SK-N-SH (cell line): ENCODE measurements around the gene FAM221B. TPM values are rescaled to one million over a fixed set of nuclear protein-coding genes. Genes with fewer than 3 reads are reported as not detected.

Source experiments
- CTCF ChIA-PET: fragments of 300-600, 350-600 bp; formaldehyde crosslinking; extraction: SDS; loops from one replicate; lab custom pipeline; 2021; lab: Yijun Ruan, JAX
- POLR2A ChIA-PET: fragments of 350-600 bp; sonication (Branson Sonifier 250); formaldehyde crosslinking; extraction: SDS; loops from one replicate; lab custom pipeline; 2020; ENCODE audit warnings: antibody characterized with exemption, inconsistent platforms; lab: Yijun Ruan, JAX
- DNase-seq: peaks from one replicate; pipeline ENCODE4 v3.0.0; 2012
- H2AFZ ChIP-seq: fragments of 200-600 bp; sonication (generic); 2 replicates; pipeline ENCODE4 v1.8.1; 2016; ENCODE audit warnings: antibody characterized with exemption, mild to moderate bottlenecking, low read depth
- H3F3A ChIP-seq: fragments of 200-600 bp; sonication (generic); replicated peaks from 2 replicates; pipeline ENCODE3; 2016; ENCODE audit warnings: antibody characterized with exemption, mild to moderate bottlenecking; ENCODE audit not compliant: insufficient read depth
- H3K27ac ChIP-seq, 2 experiments: fragments of 200-500 bp in 1 of 2; fragments of 200-600 bp in 1 of 2; sonication (Bioruptor generic) in 1 of 2; sonication (generic), shearing (Covaris generic) in 1 of 2; 2 replicates each; pipeline versions ENCODE4 v1.5.1 to v1.6.1; 2014 to 2016; ENCODE audit warnings: low read depth in 2 of 2, inconsistent platforms in 1 of 2, low read length in 1 of 2, mild to moderate bottlenecking in 1 of 2, mixed read lengths in 1 of 2
- H3K27me3 ChIP-seq: fragments of 200-600 bp; sonication (generic), shearing (Covaris generic); 2 replicates; pipeline ENCODE4 v1.6.1; 2016; ENCODE audit warnings: mixed run types; ENCODE audit not compliant: insufficient read depth
- H3K36me3 ChIP-seq, 2 experiments: fragments of 200-500 bp in 1 of 2; fragments of 200-600 bp in 1 of 2; sonication (Bioruptor generic) in 1 of 2; sonication (generic) in 1 of 2; replicated peaks in 1 of 2; 2 replicates each; pipeline versions ENCODE3 to v1.5.1; 2014 to 2016; ENCODE audit warnings: low read length in 1 of 2, mild to moderate bottlenecking in 1 of 2; ENCODE audit not compliant: insufficient read depth in 2 of 2, control insufficient read depth in 1 of 2
- H3K4me1 ChIP-seq, 2 experiments: fragments of 200-500 bp in 1 of 2; fragments of 200-600 bp in 1 of 2; sonication (Bioruptor generic) in 1 of 2; sonication (generic), shearing (Covaris generic) in 1 of 2; 2 replicates each; pipeline versions ENCODE4 v1.5.1 to v1.6.1; 2014 to 2016; ENCODE audit warnings: low read depth in 1 of 2, low read length in 1 of 2, mixed run types in 1 of 2; ENCODE audit not compliant: insufficient read depth in 2 of 2, control insufficient read depth in 1 of 2
- H3K4me2 ChIP-seq: fragments of 200-600 bp; sonication (generic), shearing (Covaris generic); 2 replicates; pipeline ENCODE4 v1.6.1; 2017; ENCODE audit warnings: mixed run types
- H3K4me3 ChIP-seq, 2 experiments: fragments of 200-500 bp in 1 of 2; fragments of 200-600 bp in 1 of 2; sonication (Bioruptor generic) in 1 of 2; sonication (generic), shearing (Covaris generic) in 1 of 2; 2 replicates each; pipeline versions ENCODE4 v1.5.1 to v1.8.1; 2014 to 2016; ENCODE audit warnings: low read depth in 2 of 2, inconsistent platforms in 1 of 2, low read length in 1 of 2, mild to moderate bottlenecking in 1 of 2, mixed read lengths in 1 of 2, moderate library complexity in 1 of 2
- H3K79me2 ChIP-seq: fragments of 200-600 bp; sonication (generic); 2 replicates; pipeline ENCODE4 v1.8.1; 2017; ENCODE audit warnings: mild to moderate bottlenecking; ENCODE audit not compliant: insufficient read depth
- H3K9ac ChIP-seq: fragments of 200-600 bp; sonication (generic); 2 replicates; pipeline ENCODE4 v1.6.1; 2017; ENCODE audit warnings: mixed run types
- H3K9me2 ChIP-seq: fragments of 200-600 bp; sonication (generic); 2 replicates; pipeline ENCODE4 v1.6.1; 2017; ENCODE audit warnings: mixed run types
- H3K9me3 ChIP-seq: fragments of 200-600 bp; sonication (generic); 2 replicates; pipeline ENCODE4 v1.6.1; 2017; ENCODE audit warnings: mixed run types, mild to moderate bottlenecking, moderate library complexity
- H4K20me1 ChIP-seq: fragments of 200-600 bp; sonication (generic); 2 replicates; pipeline ENCODE4 v1.6.1; 2017; ENCODE audit warnings: mild to moderate bottlenecking, mixed run types; ENCODE audit not compliant: insufficient read depth
- ELF1 ChIP-seq: IDR thresholded peaks from 2 replicates; pipeline ENCODE4 v1.4.0; 2012
- EP300 ChIP-seq, 2 experiments: IDR thresholded peaks; 2 replicates each; pipeline versions ENCODE4 v1.4.0 to v1.6.1; 2012; ENCODE audit warnings: borderline replicate concordance in 1 of 2, low read depth in 1 of 2, low read length in 1 of 2
- FOSL2 ChIP-seq: IDR thresholded peaks from 2 replicates; pipeline ENCODE4 v1.4.0; 2012; ENCODE audit warnings: low read depth, mild to moderate bottlenecking, moderate library complexity, borderline replicate concordance
- FOXJ3 ChIP-seq: sonication (generic); formaldehyde crosslinking; IDR thresholded peaks from 2 replicates; pipeline ENCODE4 v1.5.1; 2020; ENCODE audit warnings: mild to moderate bottlenecking, missing genetic modification reagents
- FOXM1 ChIP-seq: IDR thresholded peaks from 2 replicates; pipeline ENCODE4 v1.4.0; 2012; ENCODE audit warnings: low read depth, mild to moderate bottlenecking
- GABPA ChIP-seq: IDR thresholded peaks from 2 replicates; pipeline ENCODE4 v1.4.0; 2012; ENCODE audit warnings: low read depth, mild to moderate bottlenecking
- JUND ChIP-seq: IDR thresholded peaks from 2 replicates; pipeline ENCODE4 v1.4.0; 2012
- MAX ChIP-seq: IDR thresholded peaks from 2 replicates; pipeline ENCODE4 v1.4.0; 2012; ENCODE audit warnings: low read depth
- MEF2A ChIP-seq: IDR thresholded peaks from 2 replicates; pipeline ENCODE4 v1.4.0; 2012; ENCODE audit warnings: low read depth, borderline replicate concordance
- MXI1 ChIP-seq: IDR thresholded peaks from 2 replicates; pipeline ENCODE4 v1.6.1; 2012; ENCODE audit warnings: mild to moderate bottlenecking, low read depth, low read length, improper control_type of control experiment
- NFIC ChIP-seq: IDR thresholded peaks from 2 replicates; pipeline ENCODE4 v1.4.0; 2012; ENCODE audit warnings: borderline replicate concordance
- NRF1 ChIP-seq: IDR thresholded peaks from 2 replicates; pipeline ENCODE4 v1.6.1; 2012; ENCODE audit warnings: low read depth, mild to moderate bottlenecking, low read length
- PBX3 ChIP-seq: IDR thresholded peaks from 2 replicates; pipeline ENCODE4; 2012
- POLR2AphosphoS5 ChIP-seq: IDR thresholded peaks from 2 replicates; pipeline ENCODE4 v1.6.1; 2012; ENCODE audit warnings: low read depth, low read length
- RAD21 ChIP-seq: IDR thresholded peaks from 2 replicates; pipeline ENCODE4 v1.6.1; 2012; ENCODE audit warnings: mild to moderate bottlenecking, low read length
- RFX5 ChIP-seq: IDR thresholded peaks from 2 replicates; pipeline ENCODE4 v1.6.1; 2012; ENCODE audit warnings: mild to moderate bottlenecking, improper control_type of control experiment, low read length
- TAF1 ChIP-seq: IDR thresholded peaks from 2 replicates; pipeline ENCODE4 v1.6.1; 2012; ENCODE audit warnings: low read depth, mild to moderate bottlenecking, low read length, moderate library complexity, borderline replicate concordance
- USF1 ChIP-seq: IDR thresholded peaks from 2 replicates; pipeline ENCODE4 v1.4.0; 2012; ENCODE audit warnings: low read depth, borderline replicate concordance
- USF2 ChIP-seq: fragments of 150-350 bp; IDR thresholded peaks from 2 replicates; pipeline ENCODE4 v1.6.1; 2017; ENCODE audit warnings: antibody characterized with exemption, low read length, low read depth, borderline replicate concordance
- ZBTB33 ChIP-seq: IDR thresholded peaks from 2 replicates; pipeline ENCODE4 v1.4.0; 2012; ENCODE audit warnings: low read depth, borderline replicate concordance
- WGBS: methylation state at CpG from one replicate; pipeline ENCODE4 v1.1.6; 2017; ENCODE audit warnings: low lambda C conversion rate; 5-methylcytosine and 5-hydroxymethylcytosine counted together
- polyA plus RNA-seq, 3 experiments: library from polyadenylated mRNA; depleted of rRNA; stranded (reverse); fragments of >200 nt; gene quantifications; 2 replicates each; pipeline ENCODE4 v1.2.3, GENCODE V29; 2012

FAM221B gene
- polyA plus RNA-seq, 1 of the 3 experiments (the other 2 are of a cell fraction) = not detected

- Histone ChIP-seq H3K27me3 (no peaks in the 10 kb centered on the region), H3K27ac (no peak overlapping the region), H3K36me3 (no peaks in the 10 kb centered on the region), H3F3A (peaks cover 11% of the 10 kb centered on the region), H3K9me3 (no peaks in the 10 kb centered on the region), H3K9me2 (no peaks in the 10 kb centered on the region), H4K20me1 (no peaks in the 10 kb centered on the region), H3K4me2 (no peak overlapping the region), H2AFZ (no peak overlapping the region), H3K79me2 (no peaks in the 10 kb centered on the region), H3K4me1 (peaks cover 0 to 3% of the 10 kb centered on the region in 2 experiments; a peak in 1 of 4 replicates), H3K4me3 (no peak overlapping the region), H3K9ac (no peak overlapping the region)
- WGBS = 56% methylated on average over 12 of the region's 25 CpGs
- TF ChIP-seq MXI1 = no peak
- no peak for TF ChIP-seq ELF1
- TF ChIP-seq FOXJ3 (CRISPR knock-in tag) = no peak
- TF ChIP-seq FOSL2 = no peak
- TF ChIP-seq FOXM1 = no peak
- no peak for TF ChIP-seq GABPA
- no peak for TF ChIP-seq MEF2A
- TF ChIP-seq POLR2AphosphoS5 = no peak
- no peak for TF ChIP-seq JUND
- no peak for TF ChIP-seq MAX
- no peak for TF ChIP-seq NFIC
- TF ChIP-seq NRF1 = no peak
- ChIA-PET POLR2A (no interaction called here), CTCF (interaction anchor here (0.9 to 1.1 kb wide), 2 partner anchors 29 to 63 kb away, joined by 3 to 5 read pairs; no protein-coding TSS in a partner anchor)
- no peak for DNase-seq
Observed at GRCh38 chr9:35852876-35853865, 24.6 kb upstream of the FAM221B start.

GRCh38 chr9:35852267-35852815 is 23.8 kb upstream of the FAM221B start:
- Histone ChIP-seq H3K4me3 (no peak overlapping the region), H3K79me2 (no peaks in the 10 kb centered on the region), H4K20me1 (no peaks in the 10 kb centered on the region), H3K27me3 (no peaks in the 10 kb centered on the region), H3K27ac (no peak overlapping the region), H3K9me3 (no peaks in the 10 kb centered on the region), H3F3A (peaks cover 16% of the 10 kb centered on the region), H2AFZ (no peak overlapping the region), H3K9ac (no peak overlapping the region), H3K4me2 (no peak overlapping the region), H3K4me1 (peaks cover 5 to 6% of the 10 kb centered on the region in 2 experiments; a peak in 1 of 4 replicates), H3K36me3 (peaks cover 0 to under 1% of the 10 kb centered on the region in 2 experiments), H3K9me2 (no peaks in the 10 kb centered on the region)
- WGBS = 77% methylated on average over 2 of the region's 2 CpGs
- POLR2A ChIA-PET = no interaction called here
- CTCF ChIA-PET = interaction anchor here (0.9 to 1.1 kb wide), 3 partner anchors 12 to 62 kb away, joined by 3 to 5 read pairs (median 3); no protein-coding TSS in a partner anchor
- DNase-seq = no peak
- TF ChIP-seq PBX3 (no peak), POLR2AphosphoS5 (no peak), MXI1 (no peak), ZBTB33 (no peak), EP300 (IDR thresholded peaks at IDR 0.05; ENCODE audit: borderline replicate concordance in 1 of 2, low read depth in 1 of 2, low read length in 1 of 2) (no peak), NFIC (no peak), FOXM1 (no peak), FOSL2 (no peak), RFX5 (no peak), TAF1 (no peak), USF1 (no peak), USF2 (no peak), RAD21 (no peak)
